A673 (cell line): ENCODE results near the gene UQCC2.

Source experiments
- CTCF ChIP-seq: fragments of 300-800, 200-600 bp; sonication (generic); conservative IDR thresholded peaks from 2 replicates; pipeline ENCODE4 v1.5.1; 2017; ENCODE audit warnings: low read depth, mild to moderate bottlenecking, antibody characterized with exemption, low read length, moderate library complexity, mixed read lengths
- EZH2 ChIP-seq: fragments of 200-600 bp; sonication (generic); IDR thresholded peaks from 2 replicates; pipeline ENCODE4 v1.6.1; 2017; ENCODE audit warnings: borderline replicate concordance, low read depth, mild to moderate bottlenecking, mixed read lengths, antibody characterized with exemption, low read length; ENCODE audit not compliant: poor library complexity, severe bottlenecking

- TF ChIP-seq CTCF (no peak), EZH2 (no peak)
These were observed 56.5 kb downstream of the UQCC2 start for GRCh38 chr6:33654831-33655554.
